HG03354 (cell line): ENCODE data around the gene ADAM19.

Source experiments
- ATAC-seq: cut with Tn5 transposase; IDR thresholded peaks from one replicate; pipeline ENCODE4 v1.9.1; 2021; ENCODE audit warnings: mild to moderate bottlenecking; ENCODE audit not compliant: unreplicated experiment, poor library complexity, severe bottlenecking

Gene ADAM19

DNA sequence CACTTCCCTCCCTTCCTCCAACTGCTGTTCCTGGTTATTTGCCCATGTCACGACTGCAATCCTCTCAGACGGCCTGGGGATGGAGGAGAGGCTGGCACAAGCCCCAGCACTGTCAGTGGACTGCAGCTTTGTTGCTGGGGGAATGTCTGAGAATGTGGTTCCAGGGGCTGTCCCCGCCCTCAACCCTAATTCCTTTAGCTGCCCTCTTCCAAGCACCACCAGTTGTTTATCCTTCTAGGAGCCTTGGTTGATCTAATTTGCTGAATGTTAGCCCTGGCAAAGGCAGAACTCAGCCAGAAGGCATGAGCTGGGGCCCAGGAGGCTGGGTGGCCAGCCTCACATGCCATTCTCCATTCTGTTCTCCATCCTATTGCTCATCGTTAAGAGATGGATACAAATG is 51.6 kb downstream of the ADAM19 start:
- no peak for ATAC-seq

- no peak for ATAC-seq
These were observed 53.9 kb downstream of the ADAM19 start for GRCh38 chr5:157521704-157522029.

GRCh38 chr5:157520911-157521703 is 54.5 kb downstream of the ADAM19 start:
- ATAC-seq, result no peak

DNA sequence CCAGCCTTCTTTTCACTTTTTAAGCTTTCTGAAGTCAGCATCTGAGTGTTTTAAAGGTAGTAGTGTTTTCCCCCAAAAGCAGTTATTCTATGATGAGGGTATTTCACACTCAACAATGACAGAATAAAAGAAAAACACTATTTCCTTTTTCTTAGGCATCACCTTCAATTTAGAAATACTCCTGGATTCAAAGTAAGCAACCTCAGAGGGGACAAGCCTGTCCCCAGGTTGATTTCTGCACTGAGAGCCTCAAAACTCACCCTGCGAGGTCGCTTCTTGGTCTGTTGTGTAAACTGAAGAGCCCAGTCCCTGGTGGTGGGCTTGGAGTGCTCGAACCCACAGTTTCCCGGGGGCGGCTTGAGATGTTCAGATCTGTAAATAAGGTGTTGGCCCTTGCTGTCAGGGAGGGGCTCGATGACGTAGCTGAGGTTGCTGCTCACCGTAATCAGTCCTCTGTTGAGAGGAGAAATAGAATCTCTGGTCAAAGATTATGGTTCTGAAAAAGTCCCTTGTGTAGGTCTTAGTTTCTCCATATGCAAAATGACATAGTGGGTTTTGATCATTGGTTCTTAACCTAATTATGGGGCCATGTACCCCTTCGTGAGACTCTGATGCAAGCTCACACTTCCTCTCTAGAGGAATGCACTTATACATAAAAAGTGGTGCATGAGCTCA is 55.9 kb downstream of the ADAM19 start:
- ATAC-seq, result peak; percentile 82

- ATAC-seq, result peak; percentile 52
These were observed 56.6 kb downstream of the ADAM19 start for GRCh38 chr5:157518963-157519362.

GRCh38 chr5:157516626-157517325 is 58.8 kb downstream of the ADAM19 start:
- ATAC-seq, result no peak

DNA sequence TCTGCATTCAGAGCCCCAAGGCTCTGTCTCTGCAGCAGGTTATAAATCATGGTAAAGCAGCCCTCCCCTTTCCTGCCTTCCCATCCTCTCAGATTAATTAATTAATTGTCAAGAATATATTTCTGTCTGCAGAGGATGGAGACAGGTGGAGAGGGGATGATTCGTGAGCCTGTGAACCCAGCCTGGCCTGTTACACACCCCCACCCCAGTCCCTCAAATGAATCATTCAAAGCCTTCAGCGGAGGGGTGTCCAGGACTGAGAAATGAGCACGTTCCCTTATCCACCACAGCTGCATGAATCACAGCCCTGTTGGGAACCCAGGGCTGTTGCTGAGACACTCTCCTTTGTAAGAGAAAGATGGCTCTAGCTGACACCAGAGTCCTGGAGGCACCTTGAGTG is 59.6 kb downstream of the ADAM19 start:
- ATAC-seq, result no peak

GRCh38 chr5:157514974-157515373 is 60.6 kb downstream of the ADAM19 start:
- no peak for ATAC-seq

DNA sequence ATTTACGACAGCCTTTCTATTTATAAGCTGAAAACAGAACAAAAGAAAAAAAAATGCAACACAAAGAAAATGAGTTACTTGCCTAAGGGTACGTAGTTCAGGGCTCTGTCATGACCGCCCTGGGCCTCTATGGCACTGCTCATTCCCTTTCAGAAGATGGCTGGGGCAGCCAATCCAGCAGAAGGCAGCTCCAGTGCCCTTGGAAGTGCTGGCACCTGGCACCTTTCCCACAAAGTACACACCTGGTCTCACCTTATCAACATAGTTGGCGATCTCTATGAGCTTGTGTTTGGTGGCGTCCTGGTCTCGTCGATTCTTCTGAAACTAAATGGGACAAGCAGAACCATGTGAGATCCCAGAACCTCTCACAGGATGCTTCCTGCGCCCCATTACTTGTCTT is 62.4 kb downstream of the ADAM19 start:
- no peak for ATAC-seq

- no peak for ATAC-seq
These were observed 63.6 kb downstream of the ADAM19 start for GRCh38 chr5:157511651-157512644.

- ATAC-seq, result no peak
These were observed 64.9 kb downstream of the ADAM19 start for GRCh38 chr5:157510682-157511081.

GRCh38 chr5:157509587-157509986 is 66.0 kb downstream of the ADAM19 start:
- peak; percentile 63 for ATAC-seq

DNA sequence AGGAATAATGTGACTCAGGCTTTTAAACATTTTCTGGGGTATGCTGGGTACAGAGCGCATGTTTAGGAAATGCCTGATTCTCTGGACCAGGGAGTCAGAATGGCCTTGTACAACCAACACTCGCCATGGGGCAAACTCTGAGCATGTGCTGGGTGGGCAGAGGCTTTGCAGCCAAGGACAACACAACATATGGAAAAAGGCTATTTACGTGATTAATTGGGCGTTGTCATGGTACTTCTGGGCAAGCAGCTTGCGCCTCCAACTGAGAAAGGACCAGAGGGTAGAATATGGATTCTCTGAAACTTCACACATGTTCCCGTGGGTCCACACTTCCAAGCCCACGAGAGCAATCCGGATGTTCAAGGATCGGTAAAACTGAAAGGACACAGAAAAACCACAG is 66.5 kb downstream of the ADAM19 start:
- no peak for ATAC-seq

DNA sequence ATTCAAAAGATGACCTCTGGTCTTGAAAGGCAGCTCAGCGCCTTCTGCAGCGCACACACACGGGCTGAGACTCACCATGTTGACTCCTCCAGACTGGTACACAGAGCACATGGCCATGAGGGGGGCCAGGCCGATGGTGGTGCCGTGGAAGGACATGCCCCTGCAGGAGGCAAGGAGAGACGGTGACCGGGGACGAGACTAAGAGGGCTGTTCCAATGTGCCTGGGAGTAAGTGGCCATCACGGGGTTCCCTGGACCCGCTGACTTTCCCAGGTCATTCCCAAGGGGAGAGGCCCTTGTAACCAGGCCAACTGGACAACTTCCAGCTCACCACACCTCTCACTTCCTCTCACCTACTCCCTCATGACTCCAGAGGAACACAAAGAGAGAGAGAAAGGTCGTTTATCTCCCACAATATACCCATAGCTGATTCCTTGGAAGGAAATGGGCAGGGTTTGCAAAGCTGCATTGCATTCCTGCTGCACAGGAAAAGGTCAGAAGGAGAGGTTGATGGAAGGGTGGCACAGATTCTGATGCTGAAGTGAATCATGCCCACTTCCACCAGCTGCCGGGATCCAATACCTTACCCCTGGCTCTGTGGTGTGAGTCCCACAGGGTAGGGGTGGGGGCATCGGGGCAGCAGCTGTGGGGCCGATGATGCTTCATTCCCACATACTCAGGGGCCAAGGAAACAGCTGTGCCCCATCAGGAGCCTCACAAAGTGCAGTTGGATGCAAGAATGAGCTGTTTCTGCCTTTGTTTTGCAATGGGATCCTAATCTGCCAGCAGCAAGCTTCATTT is 68.4 kb downstream of the ADAM19 start:
- ATAC-seq, result no peak

- no peak for ATAC-seq
These were observed 69.4 kb downstream of the ADAM19 start for GRCh38 chr5:157506066-157506590.

- ATAC-seq, result no peak
These were observed 70.1 kb downstream of the ADAM19 start for GRCh38 chr5:157505496-157505895.

DNA sequence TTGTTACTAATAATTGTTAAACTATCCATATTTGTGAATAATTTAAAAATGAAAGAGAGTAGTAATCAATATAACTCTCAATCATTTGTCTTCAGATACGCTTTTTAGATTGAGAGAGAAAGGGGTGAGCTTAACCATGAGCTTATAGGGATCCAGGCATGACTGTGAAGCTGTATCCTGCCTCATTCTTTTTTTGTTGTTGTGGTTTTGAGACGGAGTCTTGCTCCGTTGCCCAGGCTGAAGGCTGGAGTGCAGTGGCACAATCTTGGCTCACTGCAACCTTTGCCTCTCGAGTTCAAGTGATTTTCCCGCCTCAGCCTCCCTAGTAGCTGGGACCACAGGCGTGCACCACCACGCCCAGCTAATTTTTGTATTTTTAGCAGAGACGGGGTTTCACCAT is 71.5 kb downstream of the ADAM19 start:
- no peak for ATAC-seq

DNA sequence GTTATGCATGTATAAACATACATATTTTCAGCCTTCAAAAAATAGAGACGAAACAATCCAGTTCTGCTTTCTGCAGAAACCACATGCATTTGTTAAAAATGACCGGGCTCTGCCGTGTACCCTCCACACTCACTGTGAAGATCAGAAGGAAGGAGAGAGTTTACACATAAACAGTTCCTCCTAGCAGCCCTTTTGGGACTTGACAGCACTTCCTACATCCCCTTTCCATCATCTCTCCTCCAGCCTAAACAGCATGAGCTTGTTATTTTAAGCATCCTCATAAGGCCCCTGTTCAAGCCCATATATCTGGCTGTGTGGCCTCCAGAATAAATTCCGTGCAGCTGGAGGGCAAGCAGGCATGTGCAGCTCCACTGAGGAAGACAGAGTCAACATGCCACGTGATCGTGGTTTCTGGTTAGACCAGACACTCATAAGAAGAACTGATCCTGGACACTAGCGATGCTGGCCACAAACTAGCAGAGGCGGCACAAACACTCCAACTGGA is 73.4 kb downstream of the ADAM19 start:
- peak; percentile 79 for ATAC-seq
